Nephron progenitor cell (in vitro differentiated cells): ENCODE measurements around the gene PLXNA2.

Experiments
- DNase-seq: peaks from one replicate; pipeline ENCODE4 v3.0.0; 2021
- H3K27ac Mint-ChIP-seq: 2 replicates; pipeline ENCODE4 v1.8.0; 2021; ENCODE audit warnings: mild to moderate bottlenecking, moderate library complexity, mixed read lengths
- H3K27me3 Mint-ChIP-seq: 2 replicates; pipeline ENCODE4 v1.8.0; 2021; ENCODE audit warnings: mild to moderate bottlenecking, low read depth, mixed read lengths; ENCODE audit not compliant: poor library complexity
- H3K36me3 Mint-ChIP-seq: 2 replicates; pipeline ENCODE4 v1.8.0; 2021; ENCODE audit warnings: low read depth, mixed read lengths
- H3K4me1 Mint-ChIP-seq: 2 replicates; pipeline ENCODE4 v1.8.0; 2021; ENCODE audit warnings: mixed read lengths
- H3K4me3 Mint-ChIP-seq: 2 replicates; pipeline ENCODE4 v1.8.0; 2021; ENCODE audit warnings: mild to moderate bottlenecking, moderate library complexity, mixed read lengths
- H3K9me3 Mint-ChIP-seq: 2 replicates; pipeline ENCODE4 v1.8.0; 2021; ENCODE audit warnings: mild to moderate bottlenecking, moderate library complexity, mixed read lengths
- TF ChIP-seq, protein P1 (sequence below): fragments of 200-600 bp; sonication (generic); IDR thresholded peaks from 2 replicates; pipeline ENCODE4 v1.5.0; 2021; ENCODE audit warnings: antibody characterized with exemption

Gene PLXNA2

DNA sequence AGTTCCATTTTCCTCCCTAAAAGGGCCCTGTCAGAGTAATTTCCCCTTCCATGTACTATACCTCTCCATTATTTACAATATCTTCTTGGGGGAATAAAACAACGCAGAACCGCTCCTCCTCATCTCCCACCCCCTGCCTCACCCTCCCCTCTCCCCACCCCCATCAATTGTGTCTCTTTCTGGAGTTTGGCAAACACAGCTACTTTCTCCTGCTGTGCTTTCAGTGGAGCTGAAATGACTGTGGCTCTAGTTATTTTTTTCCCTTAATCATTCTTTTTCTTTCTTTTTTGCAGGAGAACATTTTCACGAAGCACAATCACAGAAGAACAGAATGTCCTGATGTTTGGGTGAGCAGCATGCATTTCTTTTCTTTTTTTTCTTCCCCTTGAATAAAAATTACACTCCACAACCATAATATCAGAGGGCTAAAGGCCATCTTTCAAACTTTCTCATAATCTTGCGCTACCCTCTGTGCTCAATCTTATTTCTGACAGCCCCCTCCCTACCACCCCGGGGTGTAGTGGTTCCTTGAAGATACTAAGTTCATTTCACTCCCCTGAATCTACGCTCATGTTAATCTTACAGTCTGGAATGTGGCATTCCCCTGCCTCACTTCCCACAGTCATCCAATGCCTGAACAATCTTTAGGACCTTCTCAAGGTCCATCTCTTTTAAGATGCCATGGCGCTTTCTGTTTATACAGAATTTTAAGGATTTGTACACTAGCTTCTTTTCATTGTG is 8.8 kb upstream of the PLXNA2 start:
- Mint-ChIP-seq H3K4me1 (peaks cover 46% of the 10 kb centered on the region), H3K27ac (no peak overlapping the region)

DNA sequence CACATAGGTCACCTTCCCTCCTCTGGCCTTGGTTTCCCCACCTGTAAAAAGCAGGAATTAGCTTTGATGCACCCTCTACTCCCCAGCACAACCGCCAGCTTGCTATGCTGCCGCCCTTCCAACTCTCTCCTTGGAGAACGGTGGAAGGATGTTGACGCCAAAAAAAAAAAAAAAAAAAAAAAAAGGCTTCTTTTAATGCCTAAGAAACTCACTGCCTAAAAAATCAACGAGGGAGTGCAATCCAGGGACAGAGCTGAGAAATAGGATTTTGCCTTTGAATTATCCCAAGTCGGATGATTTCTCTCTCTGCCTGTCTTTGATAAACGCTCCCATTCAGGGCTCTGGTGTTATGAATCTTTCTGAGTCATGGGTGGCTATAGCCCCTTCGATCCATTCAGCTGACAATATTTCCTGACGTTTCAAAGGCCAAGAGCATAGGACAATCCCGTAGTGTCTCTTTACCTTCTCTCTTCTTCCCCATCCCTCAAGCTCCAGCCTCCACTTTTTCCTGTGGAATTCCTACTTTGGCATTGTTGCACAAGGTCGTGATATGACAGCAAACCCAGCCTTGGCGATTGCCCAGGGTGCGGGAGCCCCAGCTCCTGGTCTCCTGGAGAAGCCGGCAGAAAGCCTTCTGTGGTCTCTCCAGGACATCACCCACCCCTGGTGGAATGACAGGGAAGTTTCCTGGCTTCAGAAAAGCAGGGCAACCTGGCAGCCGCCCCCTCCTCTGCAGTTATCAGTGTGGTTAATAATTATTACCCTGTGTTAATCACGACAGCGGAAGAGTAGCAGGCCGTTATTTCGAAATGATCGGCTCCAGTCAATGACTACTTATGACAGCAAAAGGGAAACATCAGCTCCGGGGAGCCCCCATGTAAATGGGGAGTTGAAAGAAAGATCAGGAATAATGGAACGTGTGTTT is 8.0 kb upstream of the PLXNA2 start:
- no peak for DNase-seq
- Mint-ChIP-seq H3K4me1 (peaks cover 46% of the 10 kb centered on the region), H3K4me3 (no peak overlapping the region), H3K9me3 (no peaks in the 10 kb centered on the region), H3K27ac (no peak overlapping the region), H3K27me3 (peaks cover 13% of the 10 kb centered on the region), H3K36me3 (no peaks in the 10 kb centered on the region)
- TF ChIP-seq, protein P1, sequence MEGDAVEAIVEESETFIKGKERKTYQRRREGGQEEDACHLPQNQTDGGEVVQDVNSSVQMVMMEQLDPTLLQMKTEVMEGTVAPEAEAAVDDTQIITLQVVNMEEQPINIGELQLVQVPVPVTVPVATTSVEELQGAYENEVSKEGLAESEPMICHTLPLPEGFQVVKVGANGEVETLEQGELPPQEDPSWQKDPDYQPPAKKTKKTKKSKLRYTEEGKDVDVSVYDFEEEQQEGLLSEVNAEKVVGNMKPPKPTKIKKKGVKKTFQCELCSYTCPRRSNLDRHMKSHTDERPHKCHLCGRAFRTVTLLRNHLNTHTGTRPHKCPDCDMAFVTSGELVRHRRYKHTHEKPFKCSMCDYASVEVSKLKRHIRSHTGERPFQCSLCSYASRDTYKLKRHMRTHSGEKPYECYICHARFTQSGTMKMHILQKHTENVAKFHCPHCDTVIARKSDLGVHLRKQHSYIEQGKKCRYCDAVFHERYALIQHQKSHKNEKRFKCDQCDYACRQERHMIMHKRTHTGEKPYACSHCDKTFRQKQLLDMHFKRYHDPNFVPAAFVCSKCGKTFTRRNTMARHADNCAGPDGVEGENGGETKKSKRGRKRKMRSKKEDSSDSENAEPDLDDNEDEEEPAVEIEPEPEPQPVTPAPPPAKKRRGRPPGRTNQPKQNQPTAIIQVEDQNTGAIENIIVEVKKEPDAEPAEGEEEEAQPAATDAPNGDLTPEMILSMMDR, result peak; percentile 43

More for the DNA sequence above, 8.8 kb upstream of the PLXNA2 start:
- H3K4me3 Mint-ChIP-seq, result no peak overlapping the region
- H3K36me3 Mint-ChIP-seq, result no peaks in the 10 kb centered on the region
- no peaks in the 10 kb centered on the region for H3K9me3 Mint-ChIP-seq
- TF ChIP-seq, protein P1, result no peak
- no peak for DNase-seq
- peaks cover 19% of the 10 kb centered on the region for H3K27me3 Mint-ChIP-seq

- Mint-ChIP-seq H3K27me3 (peaks cover 13% of the 10 kb centered on the region), H3K27ac (no peak overlapping the region)
Measured at GRCh38 chr1:208251015-208251414, 6.8 kb upstream of the PLXNA2 start.

GRCh38 chr1:208250613-208251012 is 6.4 kb upstream of the PLXNA2 start:
- TF ChIP-seq, protein P1, result no peak
- Mint-ChIP-seq H3K27me3 (peaks cover 13% of the 10 kb centered on the region), H3K27ac (no peak overlapping the region), H3K4me1 (peaks cover 46% of the 10 kb centered on the region), H3K36me3 (no peaks in the 10 kb centered on the region), H3K4me3 (no peak overlapping the region), H3K9me3 (no peaks in the 10 kb centered on the region)
- no peak for DNase-seq

More at GRCh38 chr1:208251015-208251414, 6.8 kb upstream of the PLXNA2 start:
- H3K4me1 Mint-ChIP-seq, result peaks cover 46% of the 10 kb centered on the region
- DNase-seq, result no peak
- H3K9me3 Mint-ChIP-seq, result no peaks in the 10 kb centered on the region
- H3K4me3 Mint-ChIP-seq, result no peak overlapping the region
- TF ChIP-seq, protein P1, result no peak
- H3K36me3 Mint-ChIP-seq, result no peaks in the 10 kb centered on the region

DNA sequence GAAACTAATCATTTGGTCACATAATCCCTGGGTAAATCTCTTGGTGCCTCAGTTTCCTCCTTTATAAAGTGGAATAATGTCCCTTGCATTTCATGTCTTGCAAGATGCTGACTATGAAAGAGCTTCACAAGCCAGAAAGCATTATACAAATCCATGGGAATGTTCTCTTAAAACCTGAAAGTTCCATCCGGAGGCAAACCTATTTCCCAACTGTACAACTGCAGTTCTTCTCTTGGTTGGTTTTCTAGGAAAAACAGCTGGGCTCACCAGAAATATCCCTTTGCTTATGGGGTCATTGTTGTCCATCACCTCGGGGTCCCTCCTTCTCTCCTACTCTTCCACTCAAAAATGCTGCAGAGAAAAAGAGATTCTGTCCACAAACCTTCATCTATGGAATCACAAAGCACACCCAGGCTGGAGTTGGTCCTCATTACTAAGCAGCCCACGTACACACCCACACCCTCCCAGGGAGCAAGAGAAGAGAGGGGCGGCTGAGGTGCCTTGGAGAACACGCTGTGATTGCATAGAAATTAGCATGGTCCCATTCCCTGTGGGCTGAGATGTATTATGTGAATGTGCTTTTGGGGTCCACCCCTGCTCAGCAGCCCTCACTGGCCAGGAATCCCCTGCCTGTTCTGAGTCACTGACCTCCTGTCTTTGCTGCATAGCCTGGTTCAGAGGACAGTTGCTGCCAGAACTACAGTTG is 5.0 kb upstream of the PLXNA2 start:
- TF ChIP-seq, protein P1, result no peak
- H3K4me1 Mint-ChIP-seq, result peaks cover 55% of the 10 kb centered on the region
- H3K4me3 Mint-ChIP-seq, result no peak overlapping the region
- H3K27me3 Mint-ChIP-seq, result peaks cover 11% of the 10 kb centered on the region
- H3K9me3 Mint-ChIP-seq, result no peaks in the 10 kb centered on the region
- no peak overlapping the region for H3K27ac Mint-ChIP-seq
- no peak for DNase-seq
- H3K36me3 Mint-ChIP-seq, result no peaks in the 10 kb centered on the region
